CD4-positive, CD25-positive, alpha-beta regulatory T cell (primary cell): ENCODE data around the gene CHTF8. TPM values are rescaled to one million over a fixed set of nuclear protein-coding genes. Genes with fewer than 3 reads are reported as not detected.
A peak's percentile ranks its signal among the peaks of the same experiment; 100 is the strongest.

Source experiments
- ATAC-seq, 2 donors: fragments of 150-1000 bp; cut with Tn5 transposase; one replicate each; pipeline ENCODE4 v1.10.0; 2021; ENCODE audit warnings: low read depth in 2 of 2, moderate number of reproducible peaks in 2 of 2, moderate library complexity in 1 of 2
- DNase-seq, 3 donors: peaks; one replicate each; pipeline versions ENCODE4 v3.0.0 to v3.0.0-alpha.2; 2012 to 2022; ENCODE audit warnings: mixed read lengths in 1 of 3
- H3K27ac ChIP-seq: one replicate; pipeline ENCODE4 v1.7.0; 2013; ENCODE audit warnings: mild to moderate bottlenecking, low read length; ENCODE audit not compliant: insufficient read depth, poor library complexity, severe bottlenecking
- H3K27me3 ChIP-seq: one replicate; pipeline ENCODE4 v1.7.0; 2013; ENCODE audit warnings: low read length; ENCODE audit not compliant: control insufficient read depth, insufficient read depth
- H3K36me3 ChIP-seq: one replicate; pipeline ENCODE4 v1.7.0; 2013; ENCODE audit warnings: mild to moderate bottlenecking, low read length, moderate library complexity; ENCODE audit not compliant: control insufficient read depth, insufficient read depth
- H3K4me1 ChIP-seq: 2 replicates; pipeline ENCODE4 v1.7.0; 2013; ENCODE audit warnings: mild to moderate bottlenecking, low read length; ENCODE audit not compliant: insufficient read depth, control insufficient read depth, poor library complexity, severe bottlenecking
- H3K4me3 ChIP-seq: one replicate; pipeline ENCODE4 v1.7.0; 2013; ENCODE audit warnings: low read depth, mild to moderate bottlenecking, low read length, moderate library complexity
- H3K9me3 ChIP-seq, 2 experiments: 1 replicate in 1 of 2; 2 replicates in 1 of 2; pipeline ENCODE4 v1.7.0; 2013; ENCODE audit warnings: low read length in 2 of 2, mild to moderate bottlenecking in 1 of 2, moderate library complexity in 1 of 2; ENCODE audit not compliant: control insufficient read depth in 2 of 2
- H3K27ac Mint-ChIP-seq, 3 donors: one replicate each; pipeline ENCODE4 v1.8.0; 2020 to 2022; ENCODE audit warnings: mild to moderate bottlenecking in 3 of 3, mixed read lengths in 3 of 3, moderate library complexity in 2 of 3
- H3K27me3 Mint-ChIP-seq: one replicate; pipeline ENCODE4 v1.8.0; 2022; ENCODE audit warnings: mild to moderate bottlenecking, mixed read lengths
- H3K36me3 Mint-ChIP-seq: one replicate; pipeline ENCODE4 v1.8.0; 2020; ENCODE audit warnings: mixed read lengths
- H3K4me1 Mint-ChIP-seq, 4 donors: one replicate each; pipeline ENCODE4 v1.8.0; 2020 to 2022; ENCODE audit warnings: mixed read lengths in 4 of 4, mild to moderate bottlenecking in 1 of 4
- H3K4me3 Mint-ChIP-seq, 4 donors: one replicate each; pipeline ENCODE4 v1.8.0; 2020 to 2022; ENCODE audit warnings: mild to moderate bottlenecking in 4 of 4, mixed read lengths in 4 of 4, moderate library complexity in 3 of 4
- H3K9me3 Mint-ChIP-seq, 7 donors: one replicate each; pipeline ENCODE4 v1.8.0; 2020 to 2022; ENCODE audit warnings: mixed read lengths in 7 of 7, mild to moderate bottlenecking in 3 of 7, moderate library complexity in 2 of 7
- polyA plus RNA-seq, 4 donors: library from polyadenylated mRNA; unstranded; fragments of 300-500 nt; fragmentation: Illumina TruSeq; gene quantifications; one replicate each; pipeline ENCODE4 v1.2.3, GENCODE V29; 2021
- total RNA-seq: library from RNA; stranded (reverse); gene quantifications from one replicate; pipeline ENCODE4 v1.2.3, GENCODE V29; 2022

The CHTF8 gene
- total and polyA plus RNA-seq, 5 donors from 2014 or later = 79.4 to 227 (median 210) TPM

DNA sequence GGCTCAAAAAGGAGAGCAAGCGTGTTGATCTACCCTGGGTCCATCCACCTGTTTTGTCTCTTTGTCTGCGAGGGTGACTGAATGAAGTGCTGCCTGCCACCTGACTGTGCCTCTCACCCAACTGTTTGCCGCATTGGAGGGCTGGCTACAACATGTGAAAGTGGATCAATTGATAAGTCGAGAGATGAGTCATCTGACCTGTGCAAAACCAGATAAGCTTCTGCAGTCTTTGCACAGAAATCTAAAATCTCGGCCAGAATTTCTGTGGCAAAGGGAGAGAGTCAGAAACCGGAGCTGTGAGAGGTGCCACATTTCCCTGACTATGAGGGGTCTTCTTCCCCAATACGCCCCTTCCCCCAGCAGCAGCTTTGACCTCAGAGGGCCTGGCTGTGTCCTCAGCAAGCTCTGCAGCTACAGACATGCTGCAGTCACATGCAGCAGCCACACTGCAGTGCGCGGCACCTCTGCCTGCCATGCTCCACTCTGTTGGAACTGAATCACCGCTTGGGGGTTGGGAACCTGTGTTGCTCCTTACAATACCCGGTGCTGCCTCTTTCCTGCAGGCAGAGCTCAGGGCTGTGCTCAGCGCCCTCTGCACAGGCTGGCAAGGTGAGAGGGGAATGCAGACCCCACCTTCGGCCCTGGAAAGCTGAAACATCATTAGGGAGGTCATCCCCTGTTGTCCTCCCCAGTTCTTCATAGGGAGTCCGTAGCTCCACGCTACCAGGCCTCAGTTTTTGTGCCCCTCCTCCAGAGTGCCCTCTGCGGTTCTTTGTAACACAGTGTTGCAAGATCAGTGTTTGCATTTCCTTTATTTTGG is 43.1 kb downstream of the CHTF8 start:
- no peak overlapping the region for H3K4me3 Mint-ChIP-seq
- Histone ChIP-seq H3K4me3 (no peak overlapping the region), H3K9me3 (no peaks in the 10 kb centered on the region), H3K36me3 (peaks cover 7% of the 10 kb centered on the region), H3K27ac (no peak overlapping the region), H3K27me3 (no peaks in the 10 kb centered on the region), H3K4me1 (peaks cover 8% of the 10 kb centered on the region)
- no peaks in the 10 kb centered on the region for H3K9me3 Mint-ChIP-seq
- peaks cover 11% of the 10 kb centered on the region for H3K36me3 Mint-ChIP-seq
- peaks cover 7 to 26% (median 13%) of the 10 kb centered on the region in 4 donors for H3K4me1 Mint-ChIP-seq
- ATAC-seq (peak; percentile 85 to 89), DNase-seq (peak in 1 of 3 donors; percentile 73)
- H3K27ac Mint-ChIP-seq = peak overlapping the region; percentile 63 to 91 (median 81)
- peaks cover 13% of the 10 kb centered on the region for H3K27me3 Mint-ChIP-seq

DNA sequence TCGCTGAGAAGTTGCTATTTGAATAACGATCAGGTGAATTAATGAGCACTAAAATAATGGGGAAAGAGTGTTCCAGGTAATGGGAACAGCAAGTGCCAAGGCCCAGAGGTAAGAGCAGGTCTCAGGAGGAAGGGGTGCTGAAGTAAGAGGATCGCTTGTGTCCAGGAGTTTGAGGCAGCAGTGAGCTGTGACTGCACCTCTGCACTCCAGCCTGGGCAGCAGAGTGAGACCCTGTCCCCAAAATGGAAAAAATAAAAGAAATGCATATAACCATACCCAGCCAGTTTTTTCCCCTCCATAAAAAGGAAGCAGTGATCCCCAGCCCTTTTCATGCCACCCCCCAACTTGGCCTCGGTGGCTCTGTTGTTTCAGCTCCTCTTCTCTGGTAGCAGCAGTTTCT is 43.7 kb downstream of the CHTF8 start:
- ATAC-seq (no peak), DNase-seq (no peak)
- peaks cover 8% of the 10 kb centered on the region for H3K4me1 ChIP-seq
- H3K4me3 ChIP-seq = no peak overlapping the region
- no peaks in the 10 kb centered on the region for H3K9me3 ChIP-seq
- Mint-ChIP-seq H3K27ac (peak overlapping the region; percentile 63 to 91 (median 81)), H3K4me3 (no peak overlapping the region), H3K27me3 (peaks cover 8% of the 10 kb centered on the region), H3K36me3 (peaks cover 15% of the 10 kb centered on the region), H3K9me3 (no peaks in the 10 kb centered on the region), H3K4me1 (peaks cover 7 to 26% (median 13%) of the 10 kb centered on the region in 4 donors)
- peaks cover 10% of the 10 kb centered on the region for H3K36me3 ChIP-seq
- no peak overlapping the region for H3K27ac ChIP-seq
- no peaks in the 10 kb centered on the region for H3K27me3 ChIP-seq

DNA sequence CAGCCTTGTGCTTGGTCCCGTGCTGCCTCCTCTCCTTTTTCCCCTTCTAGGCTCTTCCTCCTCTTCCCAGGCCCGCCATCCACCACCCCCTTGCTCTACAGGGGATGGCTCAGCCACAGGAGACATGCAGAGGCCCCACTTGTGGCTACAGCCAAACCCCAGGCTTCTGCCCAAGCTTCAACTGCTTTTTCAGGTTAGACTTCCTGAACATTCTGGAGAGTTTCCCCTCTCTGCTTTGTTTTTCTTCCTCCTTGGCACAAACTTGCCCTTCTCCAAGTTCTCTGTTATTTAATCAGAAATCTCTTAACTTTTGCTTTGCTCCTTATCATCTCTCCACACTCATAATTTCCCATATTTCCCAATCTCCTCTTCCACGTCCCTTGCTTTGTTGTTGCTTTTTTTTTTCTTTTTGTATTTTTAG is 45.2 kb downstream of the CHTF8 start:
- peaks cover 8% of the 10 kb centered on the region for H3K27me3 Mint-ChIP-seq
- peaks cover 8% of the 10 kb centered on the region for H3K4me1 ChIP-seq
- H3K4me3 ChIP-seq = no peak overlapping the region
- H3K36me3 ChIP-seq = peaks cover 15% of the 10 kb centered on the region
- peak overlapping the region in 1 of 3 donors; percentile 45 for H3K27ac Mint-ChIP-seq
- H3K4me1 Mint-ChIP-seq = peaks cover 7 to 26% (median 13%) of the 10 kb centered on the region in 4 donors
- no peaks in the 10 kb centered on the region for H3K27me3 ChIP-seq
- H3K9me3 Mint-ChIP-seq = no peaks in the 10 kb centered on the region
- no peak overlapping the region for H3K27ac ChIP-seq
- H3K9me3 ChIP-seq = no peaks in the 10 kb centered on the region
- peak overlapping the region in 1 of 4 donors; percentile 21 for H3K4me3 Mint-ChIP-seq
- H3K36me3 Mint-ChIP-seq = peaks cover 21% of the 10 kb centered on the region
- DNase-seq (no peak), ATAC-seq (no peak)

DNA sequence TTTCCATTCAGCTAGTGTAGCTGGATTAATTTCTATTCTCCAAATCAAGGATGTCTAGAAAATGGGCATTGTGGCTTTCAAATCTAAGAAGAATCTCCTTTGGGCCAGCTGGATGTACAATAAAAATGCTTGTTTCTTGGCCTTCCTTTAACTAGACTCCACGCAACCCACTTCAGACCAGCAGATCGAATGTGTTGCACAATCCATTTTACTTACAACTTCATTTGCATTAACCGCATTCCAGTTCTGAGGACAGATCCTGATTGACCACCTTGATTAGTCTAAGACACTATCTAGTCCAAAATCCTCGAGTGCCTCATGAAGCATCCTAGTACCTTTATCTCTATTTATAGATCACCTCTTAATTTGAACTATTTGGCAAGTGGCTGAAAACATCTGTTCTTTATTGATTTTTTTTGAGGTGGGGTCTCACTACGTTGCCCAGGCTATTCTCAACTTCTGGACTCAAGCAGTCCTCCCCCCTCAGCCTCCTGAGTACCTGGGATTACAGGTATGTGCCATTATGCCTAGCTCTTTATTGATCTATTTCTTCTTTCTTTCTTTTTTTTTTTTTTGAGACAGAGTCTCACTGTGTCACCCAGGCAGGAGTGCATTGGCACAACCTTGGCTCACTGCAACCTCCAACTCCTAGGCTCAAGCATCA is 47.2 kb downstream of the CHTF8 start:
- Mint-ChIP-seq H3K27me3 (peaks cover 4% of the 10 kb centered on the region), H3K4me3 (no peak overlapping the region), H3K9me3 (no peaks in the 10 kb centered on the region), H3K27ac (no peak overlapping the region), H3K4me1 (peaks cover 7 to 17% (median 12%) of the 10 kb centered on the region in 4 donors), H3K36me3 (peaks cover 21% of the 10 kb centered on the region)
- ATAC-seq = no peak
- Histone ChIP-seq H3K27ac (no peak overlapping the region), H3K36me3 (peaks cover 15% of the 10 kb centered on the region), H3K27me3 (no peaks in the 10 kb centered on the region), H3K4me3 (no peak overlapping the region), H3K4me1 (peaks cover 8% of the 10 kb centered on the region), H3K9me3 (no peaks in the 10 kb centered on the region)
- no peak for DNase-seq

DNA sequence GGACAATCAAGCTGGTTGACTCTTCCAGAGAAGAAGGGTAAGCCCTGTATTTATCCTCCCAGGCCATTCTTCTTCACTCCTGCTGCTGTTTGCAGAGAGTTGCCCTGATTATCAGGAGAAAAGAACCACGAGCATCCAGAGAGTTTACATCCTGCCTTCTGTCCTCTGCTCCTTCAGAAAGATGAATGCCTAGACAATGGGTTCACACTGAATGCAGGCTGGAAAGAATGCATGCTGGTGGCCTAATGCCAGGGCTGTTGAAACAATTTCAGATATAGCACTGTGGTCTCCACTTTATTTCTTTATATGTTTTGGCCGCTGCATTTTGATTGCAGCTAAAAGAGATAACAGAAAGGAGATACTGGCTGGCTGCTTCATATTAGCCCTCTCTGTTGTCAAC is 48.1 kb downstream of the CHTF8 start:
- ATAC-seq (no peak), DNase-seq (no peak)
- no peak overlapping the region for H3K27ac Mint-ChIP-seq
- Histone ChIP-seq H3K36me3 (peaks cover 15% of the 10 kb centered on the region), H3K27me3 (no peaks in the 10 kb centered on the region), H3K4me1 (peaks cover 5% of the 10 kb centered on the region), H3K4me3 (no peak overlapping the region), H3K27ac (no peak overlapping the region), H3K9me3 (no peaks in the 10 kb centered on the region)
- H3K9me3 Mint-ChIP-seq = no peaks in the 10 kb centered on the region
- H3K27me3 Mint-ChIP-seq = peaks cover 4% of the 10 kb centered on the region
- peaks cover 21% of the 10 kb centered on the region for H3K36me3 Mint-ChIP-seq
- H3K4me1 Mint-ChIP-seq = peaks cover 6 to 11% (median 8%) of the 10 kb centered on the region in 4 donors
- no peak overlapping the region for H3K4me3 Mint-ChIP-seq

DNA sequence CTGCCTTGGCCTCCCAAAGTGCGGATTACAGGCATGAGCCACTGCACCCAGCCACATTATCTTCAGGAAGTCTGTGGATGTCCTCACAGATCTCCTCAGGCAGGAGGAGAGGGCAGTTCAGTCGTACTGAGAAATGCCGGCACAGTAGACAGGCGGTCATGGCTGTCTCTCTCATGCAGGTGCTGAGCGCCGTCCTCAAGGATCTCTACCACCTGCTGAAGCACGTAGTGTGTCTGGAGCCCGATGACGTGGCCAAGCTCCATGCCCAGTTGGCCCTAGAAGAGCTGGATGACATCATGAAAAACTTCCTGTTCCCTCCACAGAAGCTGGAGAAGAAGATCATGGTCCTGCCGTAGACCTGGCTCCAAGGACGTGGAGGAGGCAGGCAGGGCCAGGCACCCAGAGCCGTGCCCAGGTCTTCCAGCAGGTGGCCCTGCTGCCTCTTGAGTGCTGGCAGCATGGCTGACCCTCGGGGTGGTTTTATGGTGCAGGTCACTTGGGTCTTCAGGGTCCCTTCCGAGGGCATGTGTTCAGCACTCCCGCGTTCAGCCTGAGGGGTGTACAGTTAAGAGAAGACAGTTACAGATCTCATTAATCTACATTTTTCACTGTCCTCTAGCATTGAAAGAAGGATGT is 49.0 kb downstream of the CHTF8 start:
- ATAC-seq = no peak
- no peaks in the 10 kb centered on the region for H3K27me3 ChIP-seq
- H3K27ac Mint-ChIP-seq = no peak overlapping the region

DNA sequence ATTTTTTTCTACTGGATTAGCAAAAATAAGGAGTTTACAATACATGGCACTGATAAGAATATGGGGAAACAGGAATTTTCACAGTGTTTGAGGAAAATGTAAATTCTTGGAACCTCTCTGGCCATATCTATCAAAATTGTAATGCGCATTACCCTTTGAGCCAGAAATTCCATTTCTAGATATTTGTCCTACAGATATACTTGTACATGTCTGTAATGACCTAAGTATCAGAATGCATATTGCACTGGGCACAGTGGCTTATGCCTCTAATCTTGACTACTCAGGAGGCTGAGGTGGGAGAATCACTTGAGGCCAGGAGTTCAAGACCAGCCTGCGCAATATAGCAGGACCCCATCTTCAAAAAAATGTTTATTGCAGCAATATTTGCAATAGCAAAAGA is 52.7 kb downstream of the CHTF8 start:
- Mint-ChIP-seq H3K9me3 (no peaks in the 10 kb centered on the region), H3K27me3 (no peaks in the 10 kb centered on the region), H3K4me1 (no peaks in the 10 kb centered on the region), H3K27ac (no peak overlapping the region), H3K36me3 (peaks cover 13% of the 10 kb centered on the region), H3K4me3 (no peak overlapping the region)
- no peak for DNase-seq
- ATAC-seq = no peak
- H3K27me3 ChIP-seq = no peaks in the 10 kb centered on the region
- H3K27ac ChIP-seq = no peak overlapping the region
- H3K36me3 ChIP-seq = peaks cover 11% of the 10 kb centered on the region
- H3K4me1 ChIP-seq = no peaks in the 10 kb centered on the region
- H3K4me3 ChIP-seq = no peak overlapping the region
- no peaks in the 10 kb centered on the region for H3K9me3 ChIP-seq

More for the DNA sequence above, 49.0 kb downstream of the CHTF8 start:
- no peak overlapping the region for H3K4me3 Mint-ChIP-seq
- Histone ChIP-seq H3K4me3 (no peak overlapping the region), H3K36me3 (peaks cover 15% of the 10 kb centered on the region), H3K27ac (no peak overlapping the region), H3K4me1 (no peaks in the 10 kb centered on the region), H3K9me3 (no peaks in the 10 kb centered on the region)
- no peaks in the 10 kb centered on the region for H3K9me3 Mint-ChIP-seq
- peaks cover 0 to 4% (median 1%) of the 10 kb centered on the region in 4 donors for H3K4me1 Mint-ChIP-seq
- H3K27me3 Mint-ChIP-seq = peaks cover 4% of the 10 kb centered on the region
- no peak for DNase-seq
- peaks cover 22% of the 10 kb centered on the region for H3K36me3 Mint-ChIP-seq
